H9 (cell line): ENCODE measurements around the gene STK32C. TPM values are rescaled to one million over a fixed set of nuclear protein-coding genes. Genes with fewer than 3 reads are reported as not detected.

Experiments used
- DNase-seq: peaks from one replicate; pipeline ENCODE4 v3.0.0-alpha.2; 2017
- H2AFZ ChIP-seq: one replicate; pipeline ENCODE4 v1.6.1; 2013; ENCODE audit warnings: mild to moderate bottlenecking, low read length, control low read depth, moderate library complexity
- H2AK5ac ChIP-seq: 2 replicates; pipeline ENCODE4 v1.6.1; 2013; ENCODE audit warnings: low read length, control low read depth, mixed read lengths; ENCODE audit not compliant: insufficient read length
- H2BK120ac ChIP-seq: one replicate; pipeline ENCODE4 v1.6.1; 2013; ENCODE audit warnings: low read depth, mild to moderate bottlenecking, low read length, control low read depth, inconsistent platforms; ENCODE audit not compliant: poor library complexity, severe bottlenecking
- H2BK12ac ChIP-seq: 2 replicates; pipeline ENCODE4 v1.6.1; 2013; ENCODE audit warnings: low read length, control low read depth, mixed read lengths, low read depth; ENCODE audit not compliant: insufficient read length
- H2BK15ac ChIP-seq: 2 replicates; pipeline ENCODE4 v1.6.1; 2013; ENCODE audit warnings: low read depth, low read length, control low read depth
- H2BK20ac ChIP-seq: one replicate; pipeline ENCODE4 v1.6.1; 2013; ENCODE audit warnings: low read depth, mild to moderate bottlenecking, low read length, control low read depth, inconsistent platforms; ENCODE audit not compliant: poor library complexity, severe bottlenecking
- H2BK5ac ChIP-seq: 2 replicates; pipeline ENCODE4 v1.6.1; 2013; ENCODE audit warnings: low read length, control low read depth, mixed read lengths; ENCODE audit not compliant: insufficient read length
- H3K14ac ChIP-seq: 2 replicates; pipeline ENCODE4 v1.6.1; 2013; ENCODE audit warnings: low read length, control low read depth; ENCODE audit not compliant: insufficient read depth
- H3K18ac ChIP-seq: 2 replicates; pipeline ENCODE4 v1.6.1; 2013; ENCODE audit warnings: low read depth, mild to moderate bottlenecking, mixed read lengths, low read length, control low read depth; ENCODE audit not compliant: insufficient read length
- H3K23ac ChIP-seq: 2 replicates; pipeline ENCODE4 v1.6.1; 2013; ENCODE audit warnings: low read length, control low read depth, mixed read lengths, low read depth; ENCODE audit not compliant: insufficient read length
- H3K23me2 ChIP-seq: 2 replicates; pipeline ENCODE4 v1.6.1; 2013; ENCODE audit warnings: low read depth, mild to moderate bottlenecking, mixed read lengths, low read length, control low read depth; ENCODE audit not compliant: insufficient read length, poor library complexity, severe bottlenecking
- H3K27ac ChIP-seq: 2 replicates; pipeline ENCODE4 v1.5.1; 2013; ENCODE audit warnings: low read length, control low read depth, mixed read lengths, low read depth; ENCODE audit not compliant: insufficient read length
- H3K27me3 ChIP-seq: 2 replicates; pipeline ENCODE4 v1.6.1; 2013; ENCODE audit warnings: low read length, control low read depth, inconsistent platforms; ENCODE audit not compliant: insufficient read depth
- H3K4ac ChIP-seq: 2 replicates; pipeline ENCODE4 v1.6.1; 2013; ENCODE audit warnings: low read depth, mild to moderate bottlenecking, control low read depth, inconsistent platforms, low read length, moderate library complexity
- H3K4me1 ChIP-seq: 2 replicates; pipeline ENCODE4 v1.6.1; 2013; ENCODE audit warnings: low read length, control low read depth, inconsistent platforms; ENCODE audit not compliant: insufficient read depth
- H3K4me2 ChIP-seq: 2 replicates; pipeline ENCODE4 v1.6.1; 2013; ENCODE audit warnings: low read length, control low read depth, mixed read lengths; ENCODE audit not compliant: insufficient read length, insufficient read depth
- H3K56ac ChIP-seq: 2 replicates; pipeline ENCODE4 v1.6.1; 2013; ENCODE audit warnings: low read depth, mild to moderate bottlenecking, mixed read lengths, low read length, control low read depth; ENCODE audit not compliant: insufficient read length
- H3K79me1 ChIP-seq: 2 replicates; pipeline ENCODE4 v1.6.1; 2013; ENCODE audit warnings: low read depth, mild to moderate bottlenecking, moderate library complexity, low read length, control low read depth, inconsistent platforms; ENCODE audit not compliant: insufficient read depth, poor library complexity, severe bottlenecking
- H3K79me2 ChIP-seq: 2 replicates; pipeline ENCODE4 v1.6.1; 2013; ENCODE audit warnings: low read length, control low read depth, inconsistent platforms; ENCODE audit not compliant: insufficient read depth
- H3K9ac ChIP-seq: 2 replicates; pipeline ENCODE4 v1.6.1; 2013; ENCODE audit warnings: low read length, control low read depth, mixed read lengths; ENCODE audit not compliant: insufficient read length; ENCODE audit errors: extremely low read depth
- H3K9me3 ChIP-seq: one replicate; pipeline ENCODE4 v1.6.1; 2013; ENCODE audit warnings: low read depth, low read length, inconsistent platforms; ENCODE audit not compliant: control insufficient read depth
- H3T11ph ChIP-seq: one replicate; pipeline ENCODE4 v1.6.1; 2013; ENCODE audit warnings: mild to moderate bottlenecking, low read length, control low read depth, inconsistent platforms
- H4K20me1 ChIP-seq: one replicate; pipeline ENCODE4 v1.6.1; 2013; ENCODE audit not compliant: control insufficient read depth, insufficient read length, insufficient read depth
- H4K5ac ChIP-seq: 2 replicates; pipeline ENCODE4 v1.6.1; 2013; ENCODE audit warnings: low read depth, mild to moderate bottlenecking, mixed read lengths, low read length, control low read depth; ENCODE audit not compliant: insufficient read length
- H4K8ac ChIP-seq: replicated peaks from 2 replicates; pipeline ENCODE4 v1.6.1; 2013; ENCODE audit warnings: low read length, control low read depth, mixed read lengths, low read depth; ENCODE audit not compliant: insufficient read length
- H4K91ac ChIP-seq: 2 replicates; pipeline ENCODE4 v1.6.1; 2013; ENCODE audit warnings: low read depth, mild to moderate bottlenecking, moderate library complexity, mixed read lengths, low read length, control low read depth; ENCODE audit not compliant: insufficient read length
- H3K27ac Mint-ChIP-seq, 3 experiments: 2 replicates in 2 of 3; 3 replicates in 1 of 3; pipeline ENCODE4 v1.8.0; 2020 to 2021; ENCODE audit warnings: mixed read lengths in 3 of 3, mild to moderate bottlenecking in 1 of 3, moderate library complexity in 1 of 3
- H3K27me3 Mint-ChIP-seq: 2 replicates; pipeline ENCODE4 v1.8.0; 2021; ENCODE audit warnings: low read depth, mild to moderate bottlenecking, moderate library complexity, mixed read lengths
- H3K36me3 Mint-ChIP-seq, 3 experiments: 2 replicates in 2 of 3; 3 replicates in 1 of 3; pipeline ENCODE4 v1.8.0; 2020 to 2021; ENCODE audit warnings: low read depth in 3 of 3, mixed read lengths in 3 of 3; ENCODE audit not compliant: insufficient read depth in 1 of 3
- H3K4me1 Mint-ChIP-seq, 2 experiments: 2 replicates each; pipeline ENCODE4 v1.8.0; 2020; ENCODE audit warnings: mixed read lengths in 2 of 2
- H3K4me3 Mint-ChIP-seq, 2 experiments: 2 replicates in 1 of 2; 3 replicates in 1 of 2; pipeline ENCODE4 v1.8.0; 2020 to 2021; ENCODE audit warnings: mild to moderate bottlenecking in 2 of 2, mixed read lengths in 2 of 2, moderate library complexity in 1 of 2
- H3K9me3 Mint-ChIP-seq, 2 experiments: 2 replicates in 1 of 2; 3 replicates in 1 of 2; pipeline ENCODE4 v1.8.0; 2020; ENCODE audit warnings: mild to moderate bottlenecking in 2 of 2, mixed read lengths in 2 of 2, moderate library complexity in 1 of 2
- CTCF ChIP-seq: fragments of 200-600 bp; sonication (generic); conservative IDR thresholded peaks from 3 replicates; pipeline ENCODE4 v1.8.0; 2021; ENCODE audit warnings: antibody characterized with exemption, mild to moderate bottlenecking
- WGBS: extraction: QIAGEN DNeasy Blood & Tissue Kit; methylation state at CpG from one replicate; pipeline ENCODE4 v1.1.7; 2013; ENCODE audit warnings: missing lambda C conversion rate, low lambda C conversion rate, mixed read lengths; ENCODE audit not compliant: insufficient read length; ENCODE audit errors: extremely low coverage; 5-methylcytosine and 5-hydroxymethylcytosine counted together
- total RNA-seq: library from RNA; stranded (reverse); gene quantifications from 2 replicates; pipeline ENCODE4 v1.2.1, GENCODE V29; 2021

STK32C gene
- total RNA-seq, 1 experiment from 2014 or later: 11.3 TPM

DNA sequence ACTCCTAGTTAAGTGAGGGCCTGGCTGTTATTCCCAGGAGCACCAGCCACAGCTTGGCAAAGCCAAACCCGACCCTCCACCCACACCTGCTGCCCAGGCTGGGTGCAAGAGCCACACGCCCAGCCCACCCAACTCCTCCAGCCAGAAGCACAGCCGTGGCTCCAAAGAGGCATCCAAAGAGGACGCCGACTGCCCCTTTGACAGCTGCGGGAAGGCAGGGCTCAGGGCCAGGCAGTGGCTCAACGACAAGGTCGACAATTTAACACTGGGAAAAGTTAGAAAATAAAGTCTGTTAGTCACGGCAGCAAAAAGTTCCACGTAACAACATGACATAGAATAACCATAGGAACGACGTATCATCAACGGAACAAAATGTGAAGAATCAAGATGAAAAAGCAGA is 66.7 kb downstream of the STK32C start:
- H3K4ac ChIP-seq: no peak overlapping the region

More for the DNA sequence above, 66.7 kb downstream of the STK32C start:
- Histone ChIP-seq H2BK15ac (no peak overlapping the region), H3K56ac (no peak overlapping the region), H3K79me2 (no peaks in the 10 kb centered on the region), H3K18ac (no peak overlapping the region), H4K20me1 (no peaks in the 10 kb centered on the region), H4K8ac (no peak overlapping the region), H3K4me1 (no peaks in the 10 kb centered on the region), H2BK120ac (no peak overlapping the region), H2AK5ac (no peak overlapping the region), H3K27ac (no peak overlapping the region), H4K5ac (no peak overlapping the region), H3K79me1 (no peaks in the 10 kb centered on the region), H4K91ac (no peak overlapping the region), H2BK5ac (no peak overlapping the region), H3K27me3 (no peaks in the 10 kb centered on the region), H3K9me3 (no peaks in the 10 kb centered on the region), H3K9ac (no peak overlapping the region), H2BK20ac (no peak overlapping the region), H3K23me2 (no peaks in the 10 kb centered on the region), H3K14ac (no peak overlapping the region), H2AFZ (no peak overlapping the region), H2BK12ac (no peak overlapping the region), H3K23ac (no peak overlapping the region), H3K4me2 (no peak overlapping the region), H3T11ph (no peak overlapping the region)
- Mint-ChIP-seq H3K9me3 (no peaks in the 10 kb centered on the region; a peak in 1 of 5 replicates), H3K36me3 (no peaks in the 10 kb centered on the region), H3K27ac (peak overlapping the region in 1 of 3 experiments; percentile 10; a peak in 1 of 7 replicates), H3K27me3 (no peaks in the 10 kb centered on the region; the same call in 1 of the 2 replicates), H3K4me1 (peaks cover 10 to 25% of the 10 kb centered on the region in 2 experiments), H3K4me3 (no peak overlapping the region)
- WGBS: no CpG with 5 or more reads among the region's 13 CpGs
- no peak for TF ChIP-seq CTCF
- DNase-seq: no peak
